GM21619 (cell line): ENCODE measurements around the gene ZNF331.

ENCODE experiments used
- ATAC-seq: cut with Tn5 transposase; IDR thresholded peaks from one replicate; pipeline ENCODE4 v1.9.1; 2021; ENCODE audit not compliant: unreplicated experiment

Gene ZNF331

DNA sequence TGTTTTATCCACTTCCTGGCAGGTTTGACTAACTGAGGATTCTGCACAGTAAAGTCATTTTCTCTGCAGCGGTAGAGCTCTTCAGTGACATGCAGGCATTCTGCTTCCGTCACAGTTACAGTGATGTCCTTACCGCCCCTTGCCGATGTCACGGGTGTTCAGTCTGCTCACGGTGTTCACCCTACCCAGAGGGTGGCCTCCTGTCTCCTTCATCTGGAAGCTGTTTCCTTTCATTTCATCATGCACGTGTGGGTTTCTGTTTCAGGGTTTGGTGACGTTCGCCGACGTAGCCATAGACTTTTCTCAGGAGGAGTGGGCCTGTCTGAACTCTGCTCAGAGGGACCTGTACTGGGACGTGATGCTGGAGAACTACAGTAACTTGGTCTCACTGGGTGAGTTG, 33.4 kb downstream of the ZNF331 start:
- no peak for ATAC-seq

DNA sequence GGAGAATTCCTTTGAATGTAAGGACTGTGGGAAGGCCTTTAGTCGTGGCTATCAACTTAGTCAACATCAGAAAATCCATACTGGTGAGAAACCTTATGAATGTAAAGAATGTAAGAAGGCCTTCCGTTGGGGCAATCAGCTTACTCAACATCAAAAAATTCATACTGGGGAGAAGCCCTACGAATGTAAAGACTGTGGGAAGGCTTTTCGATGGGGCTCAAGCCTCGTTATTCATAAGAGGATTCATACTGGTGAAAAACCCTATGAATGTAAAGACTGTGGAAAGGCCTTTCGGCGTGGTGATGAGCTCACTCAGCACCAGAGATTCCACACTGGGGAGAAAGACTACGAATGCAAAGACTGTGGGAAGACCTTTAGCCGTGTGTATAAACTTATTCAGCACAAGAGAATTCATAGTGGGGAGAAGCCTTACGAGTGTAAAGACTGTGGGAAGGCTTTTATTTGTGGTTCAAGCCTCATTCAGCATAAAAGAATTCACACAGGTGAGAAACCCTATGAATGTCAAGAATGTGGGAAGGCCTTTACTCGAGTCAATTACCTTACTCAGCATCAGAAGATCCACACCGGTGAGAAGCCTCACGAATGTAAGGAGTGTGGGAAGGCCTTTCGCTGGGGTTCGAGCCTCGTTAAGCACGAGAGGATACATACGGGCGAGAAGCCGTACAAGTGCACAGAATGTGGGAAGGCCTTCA, 39.2 kb downstream of the ZNF331 start:
- no peak for ATAC-seq

DNA sequence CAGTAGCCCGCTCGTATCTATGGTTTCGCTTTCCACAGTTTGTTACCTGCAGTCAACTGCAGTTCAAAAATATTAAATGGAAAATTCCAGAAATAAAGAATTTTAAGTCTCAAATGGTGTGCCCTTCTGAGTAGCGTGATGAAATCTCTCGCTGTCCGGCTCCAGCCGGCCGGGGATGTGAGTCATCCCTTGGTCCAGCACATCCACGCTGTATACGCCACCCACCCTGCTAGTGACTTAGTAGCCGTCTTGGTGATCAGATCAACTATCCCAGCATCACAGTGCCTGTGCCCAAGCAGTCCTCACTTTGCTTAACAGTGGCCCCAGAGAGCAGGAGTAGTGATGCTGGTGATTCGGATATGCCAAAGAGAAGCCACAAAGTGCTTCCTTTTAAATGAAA, 40.0 kb downstream of the ZNF331 start:
- no peak for ATAC-seq

DNA sequence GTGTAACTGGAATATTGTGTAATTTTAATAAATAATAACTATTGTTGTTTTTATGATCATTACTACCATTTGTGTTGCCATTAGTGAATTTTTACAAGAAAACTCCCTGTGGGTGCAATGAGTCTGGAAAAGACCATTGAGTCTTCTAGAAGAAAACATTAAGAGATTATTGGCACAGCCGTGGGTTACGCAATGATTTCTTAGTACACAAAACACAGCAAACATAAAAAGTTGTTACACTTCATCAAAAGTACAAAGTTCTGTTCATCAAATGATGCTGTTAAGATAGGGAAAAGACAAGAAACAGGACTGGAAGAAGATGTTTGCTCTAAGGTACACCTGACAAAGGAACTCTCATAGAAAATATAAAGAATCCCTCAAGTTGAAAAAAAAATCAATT, 41.6 kb downstream of the ZNF331 start:
- no peak for ATAC-seq

DNA sequence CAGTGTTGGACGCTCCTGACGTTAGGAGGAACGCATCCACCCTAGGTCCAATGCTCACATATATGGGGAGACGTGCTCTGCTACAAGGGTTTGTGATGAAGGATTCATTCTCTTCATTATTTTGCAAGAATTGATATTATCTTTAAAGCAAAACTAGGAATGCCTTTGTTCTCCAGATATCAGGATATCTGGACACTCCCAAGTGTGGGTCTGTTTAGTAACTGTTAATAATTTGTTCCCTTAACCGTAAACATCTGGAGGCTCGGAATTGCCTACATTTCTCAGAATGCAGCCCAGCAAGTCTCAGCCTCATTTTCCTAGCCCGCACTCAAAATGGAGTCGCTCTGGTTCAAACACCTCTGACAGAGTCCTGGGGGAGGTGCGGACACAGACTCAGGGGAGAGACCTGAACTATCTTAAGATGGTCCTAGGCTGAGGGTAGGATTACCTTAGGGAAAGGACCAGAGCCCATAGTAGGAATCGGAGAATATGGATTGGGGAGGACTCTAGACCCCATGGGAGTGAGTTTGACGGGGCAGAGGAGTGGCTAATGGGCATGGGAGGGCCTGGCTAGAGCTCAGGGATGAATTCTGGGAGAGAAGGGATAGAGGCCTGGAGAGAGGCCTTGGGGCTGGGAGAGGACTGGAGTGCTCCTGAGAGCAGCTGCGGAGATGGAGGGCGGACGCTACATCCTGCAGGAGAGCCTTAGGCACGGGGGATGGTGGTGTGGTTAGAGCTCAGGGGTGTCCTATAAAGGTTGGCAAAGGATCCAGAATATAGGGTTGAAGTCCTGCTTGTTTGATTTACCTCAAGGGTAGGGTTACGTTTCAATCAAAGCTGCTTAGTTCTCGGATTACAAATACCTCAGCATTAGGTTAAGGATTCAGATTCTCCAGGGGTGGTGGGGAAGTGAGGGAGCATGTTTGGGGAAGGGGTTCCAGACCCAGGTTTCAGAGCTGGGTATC, 43.2 kb downstream of the ZNF331 start:
- ATAC-seq = no peak

DNA sequence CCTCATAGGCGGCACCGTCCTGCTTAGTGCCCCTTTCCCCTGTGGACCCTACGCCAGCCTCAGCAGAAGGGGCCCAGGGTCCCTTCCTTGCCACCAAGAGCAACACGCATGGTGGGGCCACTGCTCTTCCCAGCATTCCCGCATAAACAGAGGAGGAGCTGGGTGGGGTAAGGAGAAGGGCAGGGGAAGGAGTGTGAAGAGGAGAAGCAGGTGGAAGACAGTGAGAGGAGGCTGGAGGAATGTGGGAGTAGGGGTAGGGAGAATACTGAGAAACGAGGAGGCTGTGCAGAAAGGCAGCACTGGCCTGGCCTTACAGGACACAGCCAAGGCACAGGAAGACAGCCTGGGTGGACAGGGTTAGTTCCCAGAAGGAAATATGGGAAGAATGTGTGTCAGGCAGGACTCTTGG, 43.9 kb downstream of the ZNF331 start:
- no peak for ATAC-seq

DNA sequence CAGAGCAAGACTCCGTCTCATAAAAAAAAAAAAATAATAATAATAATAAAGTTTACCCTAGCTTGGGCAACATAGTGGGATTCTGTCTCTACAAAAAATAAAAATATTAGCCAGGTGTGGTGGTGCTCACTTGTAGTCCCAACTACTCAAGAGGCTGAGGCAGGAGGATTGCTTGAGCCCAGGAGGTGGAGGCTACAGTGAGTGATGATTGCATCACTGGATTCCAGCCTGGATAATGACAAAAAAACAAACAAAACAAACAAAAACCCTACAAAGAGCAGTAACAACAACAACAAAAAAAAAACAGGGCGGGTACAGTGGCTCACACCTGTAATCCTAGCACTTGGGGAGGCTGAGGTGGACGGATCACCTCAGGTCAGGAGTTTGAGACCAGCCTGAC, 45.2 kb downstream of the ZNF331 start:
- no peak for ATAC-seq

DNA sequence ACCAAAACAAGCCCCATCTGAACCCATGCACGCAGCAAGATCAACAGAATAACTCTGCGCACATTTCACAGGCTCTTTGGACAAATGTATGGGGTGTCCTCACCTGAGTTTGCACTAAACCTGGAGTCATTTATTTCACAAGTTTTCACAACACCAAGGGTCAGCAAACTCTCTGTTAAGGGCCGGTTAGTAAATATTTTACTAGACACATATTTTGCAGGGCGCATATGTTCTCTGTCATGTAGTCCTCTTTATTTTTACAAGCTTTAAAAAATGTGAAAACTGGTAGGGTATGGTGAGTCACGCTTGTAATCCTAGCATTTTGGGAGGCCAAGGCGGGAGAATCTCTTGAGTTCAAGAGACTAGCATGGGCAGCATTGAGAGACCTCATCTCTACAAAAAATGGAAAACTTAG, 48.3 kb downstream of the ZNF331 start:
- no peak for ATAC-seq

DNA sequence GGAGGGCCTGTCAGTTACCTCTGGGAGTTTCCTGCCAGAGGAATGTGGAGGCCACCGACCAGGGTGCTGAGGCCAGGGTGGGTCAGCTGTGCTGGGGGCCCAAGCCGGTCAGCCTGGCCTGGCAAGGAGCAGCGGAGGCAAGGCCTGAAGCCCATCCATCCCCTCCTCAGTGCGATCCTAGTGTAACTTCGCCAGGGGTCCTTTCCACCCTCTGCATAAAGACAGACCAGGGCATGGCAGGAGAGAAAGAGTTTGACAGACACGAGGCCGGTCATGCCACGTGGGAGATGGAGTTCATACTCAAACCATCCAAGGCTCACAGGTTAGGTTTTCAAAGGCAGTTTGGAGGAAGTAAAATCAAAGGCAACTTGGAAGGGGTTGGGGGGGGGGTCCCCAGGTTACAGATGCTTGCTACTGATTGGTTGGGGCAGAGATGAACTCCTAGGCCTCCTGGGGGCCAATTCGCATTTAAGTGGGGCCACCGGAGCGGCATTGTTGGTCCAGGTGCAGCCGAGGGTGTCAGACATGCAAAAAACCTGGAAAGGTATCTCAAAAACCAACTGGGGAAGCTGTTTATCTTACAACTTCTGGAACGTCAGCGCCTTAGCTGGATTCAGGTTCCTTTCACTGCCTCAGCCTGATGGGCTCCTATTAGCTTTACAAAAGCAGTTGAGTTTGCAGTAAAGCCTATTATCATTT, 57.0 kb downstream of the ZNF331 start:
- no peak for ATAC-seq

DNA sequence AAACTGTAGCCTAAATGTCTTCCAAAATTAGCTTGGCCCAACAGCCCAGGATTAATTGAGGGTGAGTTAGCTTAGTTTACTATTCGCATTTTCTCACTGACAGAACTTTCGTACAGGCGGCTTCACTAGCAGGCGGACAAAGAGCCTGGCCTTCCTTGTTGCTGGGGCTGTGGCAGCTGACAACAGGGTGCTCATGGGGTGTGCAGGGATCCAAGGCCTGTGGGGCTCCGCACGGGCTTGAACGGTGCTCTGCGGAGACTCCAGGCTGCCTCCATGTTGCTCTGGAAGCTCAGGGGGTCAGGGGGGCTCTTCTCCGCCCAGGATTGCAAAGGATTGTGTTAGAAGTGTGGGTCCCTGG, 57.5 kb downstream of the ZNF331 start:
- no peak for ATAC-seq

DNA sequence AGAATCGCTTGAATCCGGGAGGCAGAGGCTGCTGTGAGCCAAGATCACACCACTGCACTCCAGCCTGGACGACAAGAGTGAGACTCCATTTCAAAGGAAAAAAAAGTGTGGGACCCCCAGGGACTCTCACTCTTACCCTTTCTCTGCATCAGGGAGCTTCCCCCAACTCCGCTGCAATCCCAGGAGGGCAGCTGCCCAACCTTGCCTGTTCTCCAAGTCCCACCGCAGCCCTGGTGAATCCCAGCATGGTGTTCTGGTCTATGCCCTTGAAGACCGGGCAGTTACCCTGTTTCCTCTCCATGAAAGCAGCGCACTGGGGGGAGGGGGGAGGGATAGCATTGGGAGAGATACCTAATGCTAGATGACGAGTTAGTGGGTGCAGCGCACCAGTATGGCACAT, 58.1 kb downstream of the ZNF331 start:
- no peak for ATAC-seq

DNA sequence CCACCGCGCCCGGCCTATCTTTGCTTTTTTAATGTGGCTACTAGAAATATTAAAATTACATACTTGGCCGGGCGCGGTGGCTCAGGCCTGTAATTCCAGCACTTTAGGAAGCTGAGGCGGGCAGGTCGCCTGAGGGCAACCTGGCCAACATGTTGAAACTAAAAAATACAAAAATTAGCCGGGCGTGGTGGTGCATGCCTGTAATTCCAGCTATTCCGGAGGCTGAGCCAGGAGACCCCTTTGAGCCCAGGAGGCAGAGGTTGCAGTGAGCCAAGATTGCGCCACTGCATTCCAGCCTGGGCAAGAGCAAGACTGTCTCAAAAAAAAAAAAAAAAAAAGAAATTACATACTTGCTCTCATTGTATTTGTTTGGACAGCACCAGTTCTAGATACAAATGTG, 59.1 kb downstream of the ZNF331 start:
- no peak for ATAC-seq

DNA sequence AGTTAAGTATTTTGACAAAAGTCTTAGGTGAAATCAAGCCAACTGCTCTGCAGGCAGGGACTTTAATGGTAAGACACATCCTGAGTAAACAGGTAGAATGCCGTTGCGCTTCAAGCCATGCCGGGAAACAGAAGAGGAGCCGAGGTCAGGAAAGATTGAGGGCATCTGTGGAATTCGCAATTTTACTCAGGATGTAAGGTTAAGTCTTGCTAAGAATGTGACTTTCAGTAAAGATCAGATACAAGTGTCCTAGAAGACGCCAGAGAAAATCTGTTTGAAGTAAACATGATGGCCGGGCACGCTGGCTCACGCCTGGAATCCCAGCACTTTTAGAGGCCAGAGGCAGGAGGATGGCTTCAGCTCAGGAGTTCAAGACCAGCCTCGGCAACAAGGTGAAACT, 60.4 kb downstream of the ZNF331 start:
- ATAC-seq = no peak

DNA sequence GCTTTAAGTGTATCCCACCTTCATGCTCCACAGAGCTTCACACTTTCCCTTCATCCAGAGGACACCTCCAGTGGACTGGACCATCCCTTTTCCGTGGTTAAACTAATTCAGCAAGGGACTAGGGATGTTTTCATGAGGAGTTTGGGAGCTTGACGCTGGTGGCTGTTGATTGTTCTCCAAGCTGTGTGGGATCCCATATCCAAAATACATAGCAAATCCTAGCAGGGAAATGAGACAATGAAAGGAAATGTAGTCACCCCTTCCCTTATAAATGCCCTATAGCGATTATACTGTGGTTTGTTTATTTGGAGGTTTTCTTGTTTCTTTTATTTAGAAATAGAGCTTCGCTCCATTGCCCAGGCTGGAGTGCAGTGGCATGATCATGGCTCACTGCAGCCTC, 62.3 kb downstream of the ZNF331 start:
- no peak for ATAC-seq

DNA sequence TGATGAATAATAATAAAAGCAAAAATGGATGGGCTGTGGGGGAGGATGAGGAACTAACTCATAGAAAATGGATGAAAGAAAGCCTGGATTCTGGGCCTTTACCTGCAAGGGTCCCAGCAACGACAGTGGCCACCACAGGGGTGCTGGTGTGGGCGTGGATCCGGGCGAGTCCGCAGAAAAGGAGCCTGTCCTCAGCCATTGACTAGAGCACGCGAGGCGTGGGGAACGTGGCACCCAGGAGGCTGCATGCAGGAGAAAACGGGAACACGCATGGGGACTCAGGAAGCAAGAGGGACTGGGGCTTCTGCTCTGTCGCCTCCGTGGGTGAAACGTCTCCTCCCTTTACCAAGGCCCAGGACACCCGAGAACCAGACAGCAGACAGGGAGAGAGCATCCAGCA, 68.1 kb downstream of the ZNF331 start:
- ATAC-seq = no peak

DNA sequence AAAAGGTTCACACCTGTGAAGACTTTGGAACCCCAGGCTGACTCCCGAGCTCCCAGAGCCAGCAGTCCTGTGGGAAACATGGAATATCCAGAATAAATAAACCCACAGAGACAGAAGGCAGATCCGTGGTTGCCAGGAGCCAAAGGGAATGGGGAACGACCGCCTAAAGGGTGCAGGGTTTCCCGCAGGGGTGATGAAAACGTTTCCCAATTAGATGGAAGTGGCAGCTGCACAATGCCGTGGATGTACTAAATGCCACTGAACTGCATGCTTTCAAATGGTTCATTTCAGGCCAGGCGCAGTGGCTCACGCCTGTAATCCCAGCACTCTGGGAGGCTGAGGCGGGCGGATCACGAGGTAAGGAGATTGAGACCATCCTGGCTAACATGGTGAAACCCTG, 70.4 kb downstream of the ZNF331 start:
- no peak for ATAC-seq

DNA sequence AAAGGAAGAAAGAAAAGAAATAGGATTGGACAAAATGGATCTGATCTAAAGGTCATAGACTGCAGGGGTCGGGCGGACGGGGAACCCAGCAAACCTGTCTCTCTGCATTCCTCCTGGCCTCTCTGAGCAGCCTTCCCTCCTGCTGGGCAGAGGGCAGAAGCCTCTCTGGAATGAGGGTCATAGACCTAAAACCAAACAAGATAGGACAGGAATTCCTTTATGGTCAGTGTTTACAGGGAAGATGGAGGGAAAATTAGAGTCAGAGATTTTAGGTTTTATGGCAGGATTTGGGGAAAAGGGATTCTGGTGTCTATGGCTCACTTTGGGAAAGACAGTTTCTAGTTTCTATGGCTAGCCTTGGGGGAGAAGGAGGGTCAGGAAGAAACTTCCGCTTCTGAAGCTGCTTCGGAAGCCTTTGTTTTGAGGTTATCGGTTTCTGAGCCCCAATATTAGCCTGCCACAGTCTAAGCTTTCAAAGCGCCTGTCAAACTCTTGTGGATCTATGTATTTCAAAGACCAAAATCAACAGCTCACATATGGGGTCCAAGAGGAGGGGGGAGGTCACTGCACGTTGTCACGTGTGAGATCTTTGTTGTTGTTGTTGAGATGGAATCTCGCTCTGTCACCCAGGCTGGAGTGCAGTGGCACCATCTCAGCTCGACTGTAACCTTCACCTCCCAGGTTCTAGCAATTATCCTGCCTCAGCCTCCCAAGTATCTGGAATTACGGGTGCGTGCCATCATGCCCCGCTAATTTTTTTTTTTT, 75.0 kb downstream of the ZNF331 start:
- ATAC-seq = no peak

DNA sequence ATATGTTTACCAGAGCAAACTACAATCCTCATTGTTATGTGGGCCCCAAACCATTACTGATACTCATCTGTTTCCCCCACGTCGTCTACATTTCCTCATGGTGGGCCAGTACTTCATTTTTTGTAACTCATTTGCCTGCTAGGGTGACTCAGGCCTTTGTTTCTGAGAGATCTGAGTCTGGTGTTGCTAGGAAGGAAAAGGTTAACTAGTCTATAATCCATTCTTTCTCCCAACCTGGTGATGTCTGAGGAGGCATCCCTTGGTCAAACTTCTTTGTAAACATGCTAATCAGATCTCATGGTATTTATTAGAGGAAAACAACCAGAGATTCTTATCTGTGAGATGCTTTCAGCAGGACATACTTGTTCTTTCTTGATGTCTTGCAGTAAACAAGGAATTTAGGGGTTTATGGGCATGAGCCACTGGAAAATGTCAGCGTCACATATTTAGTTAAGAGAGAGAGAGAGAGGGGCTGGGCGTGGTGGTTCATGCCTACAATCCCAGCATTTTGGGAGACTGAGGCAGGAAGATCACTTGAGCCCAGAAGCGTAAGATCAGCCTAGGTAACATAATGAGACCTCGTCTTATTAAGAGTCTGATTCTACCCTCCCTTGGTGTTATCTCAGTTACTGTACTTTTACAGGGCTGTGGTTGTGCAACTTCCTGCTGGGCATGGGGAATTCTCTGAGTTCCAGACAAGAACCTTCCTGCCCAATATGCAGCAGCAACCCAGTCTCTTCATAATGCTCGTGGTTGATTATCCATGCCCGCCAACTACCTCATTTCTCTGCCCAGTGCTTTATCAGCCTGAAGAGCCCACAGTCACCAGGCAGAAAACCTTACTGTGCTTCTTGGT, 84.2 kb downstream of the ZNF331 start:
- no peak for ATAC-seq

DNA sequence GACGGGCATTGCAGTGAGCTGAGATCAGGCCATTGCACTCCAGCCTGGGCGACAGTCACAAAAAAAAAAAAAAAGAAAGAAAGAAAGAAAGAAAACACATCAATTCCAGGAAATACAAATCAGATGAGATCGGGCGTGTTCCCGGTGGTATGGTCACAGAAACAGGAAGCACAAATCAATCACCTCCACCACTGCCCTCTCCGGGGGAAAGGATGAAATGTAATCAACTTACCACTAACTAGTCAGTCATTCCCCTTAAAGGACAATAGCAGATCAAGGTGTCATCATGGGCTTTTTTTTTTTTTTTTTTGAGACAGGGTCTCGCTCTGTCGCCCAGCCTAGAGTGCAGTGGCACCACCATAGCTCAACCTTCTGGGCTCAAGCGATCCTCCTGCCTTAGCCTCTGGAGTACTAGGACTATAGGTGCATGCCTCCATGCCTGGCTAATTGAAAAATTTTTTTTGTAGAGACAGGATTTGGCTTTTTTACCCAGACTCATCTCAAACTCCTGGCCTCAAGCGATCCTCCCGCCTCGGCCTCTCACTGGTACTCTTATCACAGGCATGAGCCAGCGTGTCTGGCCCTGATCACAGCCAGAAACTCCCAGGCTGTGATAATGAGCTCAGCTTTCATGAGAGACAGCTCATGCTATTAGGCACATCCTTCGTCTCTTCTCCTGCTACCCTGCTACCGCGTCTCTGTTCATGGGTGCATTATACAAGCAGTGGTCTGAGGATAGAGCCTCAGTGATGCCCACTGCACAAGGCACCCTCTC, 87.0 kb downstream of the ZNF331 start:
- ATAC-seq = no peak
